ENCODE data around the gene RPN2.

GRCh38 chr20:37185686-37186085 is 6.6 kb downstream of the RPN2 start:
- TF ChIP-seq CTCF (conservative IDR thresholded peaks at IDR 0.05; ENCODE audit: low read length) (no peak), EZH2phosphoT487 (IDR thresholded peaks at IDR 0.05; ENCODE audit: borderline replicate concordance, low read depth, low read length) (no peak)
